Colon (tissue), 2 donors: Measurements from ENCODE around the gene TNPO3.

Experiments
- FAIRE-seq: peaks from 2 replicates; lab custom pipeline; 2012; peaks lifted over from hg19 to GRCh38; lab: Jason Lieb, UNC
- donor health status: control.
- donor health status: control.

The TNPO3 gene

DNA sequence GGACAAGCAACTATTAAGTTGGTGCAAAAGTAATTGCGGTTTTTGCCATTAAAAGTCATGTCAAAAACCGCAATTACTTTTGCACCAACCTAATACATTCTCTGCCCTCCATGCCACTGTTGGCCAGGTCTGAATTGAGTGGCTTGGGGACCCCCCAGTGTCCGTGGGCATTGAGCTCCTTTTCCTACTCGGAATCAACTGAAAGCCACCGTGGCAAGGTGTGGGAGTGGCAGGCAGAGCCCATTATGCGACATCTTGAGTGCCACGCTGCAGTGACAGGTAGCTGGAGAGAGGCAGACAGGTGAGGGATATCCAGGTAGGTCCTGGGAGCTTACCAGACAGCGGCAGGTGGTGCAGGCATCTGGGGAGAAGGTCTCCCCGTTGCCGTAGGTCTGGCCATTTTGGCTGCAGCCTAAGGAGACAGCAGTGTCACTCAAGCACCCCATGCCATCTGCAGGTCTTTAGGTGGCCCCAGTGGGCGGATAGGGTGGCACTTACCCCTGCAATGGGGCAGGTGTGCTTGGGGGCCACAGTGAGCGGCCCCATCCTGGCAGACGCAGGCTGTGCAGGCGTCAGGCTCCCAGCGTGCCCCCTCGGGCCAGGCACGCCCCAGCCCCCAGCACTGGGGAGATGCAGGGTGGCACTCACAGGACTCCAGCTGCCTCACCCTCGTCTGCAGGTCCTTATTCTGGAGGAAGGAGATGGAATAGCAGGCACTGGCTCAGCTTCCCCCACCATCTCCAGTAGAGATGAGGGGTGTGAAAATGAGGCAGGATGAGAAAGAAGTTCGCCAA lies 147.9 kb downstream of the TNPO3 start:
- FAIRE-seq: no peak

DNA sequence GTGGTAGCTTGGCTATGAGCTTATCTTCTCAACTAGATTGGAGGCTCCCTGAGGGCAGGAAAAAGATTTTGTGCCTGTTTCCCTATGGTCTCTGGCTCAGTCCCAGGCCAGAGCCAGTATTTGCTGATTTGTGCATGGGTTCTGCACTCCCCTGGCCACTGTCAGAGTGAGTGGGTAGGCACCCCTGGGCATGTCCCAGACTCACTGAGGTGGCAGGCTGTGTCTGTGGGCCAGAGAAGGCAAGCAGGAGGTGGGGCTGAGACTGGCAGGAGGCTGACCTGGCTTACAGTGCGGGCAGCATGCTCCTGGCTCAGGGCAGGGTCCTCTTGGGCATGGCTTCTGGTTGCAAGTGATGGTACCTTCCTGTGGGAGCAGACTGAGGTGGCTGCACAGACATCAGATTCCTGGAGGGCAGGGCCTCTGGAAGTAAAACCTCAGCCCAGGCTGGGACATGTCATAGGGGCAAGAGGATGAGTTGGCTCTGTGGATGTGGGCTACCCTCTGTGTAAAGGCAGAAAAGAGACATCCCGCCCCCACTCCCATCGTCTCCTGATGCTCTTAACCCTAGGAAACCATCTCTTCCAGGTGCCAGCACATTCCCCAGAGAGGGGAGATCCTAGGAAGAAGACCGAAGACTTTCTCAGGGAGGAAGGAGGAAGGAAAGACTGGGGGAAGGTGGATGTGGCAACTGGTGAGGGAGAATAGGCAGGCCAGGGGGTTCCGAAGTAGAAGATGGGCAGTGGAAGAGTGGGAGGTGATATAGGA lies 148.7 kb downstream of the TNPO3 start:
- no peak for FAIRE-seq

DNA sequence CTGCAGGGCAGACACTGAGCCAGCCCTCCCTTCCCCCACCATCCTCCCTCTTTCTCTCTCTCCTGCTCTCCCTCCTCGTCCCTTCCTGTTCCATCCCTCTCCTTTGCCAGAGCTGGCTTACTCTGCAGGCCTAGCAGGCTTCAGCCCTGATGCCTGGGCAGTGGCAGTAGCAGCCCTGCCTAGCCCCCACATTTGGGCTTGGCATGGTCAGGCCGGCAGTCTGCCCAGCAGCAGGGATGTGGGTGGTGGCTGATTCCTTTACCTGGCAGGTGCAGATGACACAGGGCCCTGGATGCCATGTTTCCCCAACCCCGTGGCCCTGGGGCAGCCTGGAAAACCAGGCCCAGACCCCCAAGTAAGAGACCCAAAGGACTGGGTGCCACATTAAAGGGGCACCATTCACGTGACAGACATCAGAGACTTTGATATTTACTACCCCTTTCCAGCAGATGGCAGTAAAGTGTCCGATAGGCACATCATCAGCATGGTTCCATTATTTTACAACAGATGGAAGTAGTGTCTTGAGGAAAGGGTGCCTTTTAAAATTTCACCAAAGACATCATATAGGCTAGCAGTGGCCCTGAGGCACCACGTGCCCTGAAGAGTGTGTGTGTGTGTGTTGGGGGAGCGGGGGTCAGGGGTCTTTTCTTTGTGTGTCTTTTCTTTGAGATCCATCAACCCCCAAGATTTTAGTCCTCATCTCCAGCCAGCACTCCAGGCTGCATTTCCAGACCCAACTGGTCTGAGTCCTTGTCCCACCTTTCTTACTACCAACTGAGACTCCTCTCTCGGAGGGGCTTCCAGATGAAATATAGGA lies 150.3 kb downstream of the TNPO3 start:
- FAIRE-seq: no peak
